Endometrial microvascular endothelial cells (primary cell): ENCODE measurements around the gene REXO4. TPM values are rescaled to one million over a fixed set of nuclear protein-coding genes. Genes with fewer than 3 reads are reported as not detected.

Experiments
- in situ Hi-C: cut with HindIII; loops from 2 replicates; pipeline ENCODE4 v1.10.0; 2017; ENCODE audit warnings: low sequenced_read_pairs, low pct_unique_long_range_greater_than_20kb; ENCODE audit errors: inconsistent ontology term
- total RNA-seq: library from RNA; depleted of rRNA; stranded (reverse); fragments of >200 nt; gene quantifications from one replicate; pipeline ENCODE4 v1.2.3, GENCODE V29; 2015; ENCODE audit errors: inconsistent ontology term

REXO4 gene
- total RNA-seq = 18.7 TPM

GRCh38 chr9:133417541-133418461, at the start of gene REXO4:
REXO4 (minus strand) TSS chr9:133418010; CDS start chr9:133417844, 166 bp downstream.
- in situ Hi-C loops = loop anchor here (5.0 kb wide), 1 partner anchor 40 kb away; the partner anchor contains the start of genes STKLD1 and SURF4

- in situ Hi-C loops = no loop called here
Observed at GRCh38 chr9:133467101-133467500, 49.3 kb upstream of the REXO4 start.

GRCh38 chr9:133465984-133466383, 48.2 kb upstream of the REXO4 start:
- in situ Hi-C loops = no loop called here

- in situ Hi-C loops = no loop called here
Observed at GRCh38 chr9:133464638-133465037, 46.8 kb upstream of the REXO4 start.

GRCh38 chr9:133463864-133464615, 46.2 kb upstream of the REXO4 start:
- in situ Hi-C loops = no loop called here

GRCh38 chr9:133463234-133463863, 45.5 kb upstream of the REXO4 start:
- in situ Hi-C loops = no loop called here

GRCh38 chr9:133461975-133462374, 44.2 kb upstream of the REXO4 start:
- in situ Hi-C loops = no loop called here

- in situ Hi-C loops = no loop called here
Observed at GRCh38 chr9:133460405-133461175, 42.8 kb upstream of the REXO4 start.

GRCh38 chr9:133459476-133460404, 41.9 kb upstream of the REXO4 start, which contains the start of gene CACFD1:
CACFD1 (plus strand) TSS chr9:133459978; CDS start chr9:133460067, 89 bp downstream.
- in situ Hi-C loops = no loop called here

- in situ Hi-C loops = no loop called here
Observed at GRCh38 chr9:133458643-133459312, 41.0 kb upstream of the REXO4 start.

GRCh38 chr9:133457748-133458147, 39.9 kb upstream of the REXO4 start:
- in situ Hi-C loops = no loop called here

- in situ Hi-C loops = no loop called here
Observed at GRCh38 chr9:133457233-133457632, 39.4 kb upstream of the REXO4 start.

GRCh38 chr9:133456409-133456808, 38.6 kb upstream of the REXO4 start:
- in situ Hi-C loops = no loop called here

- in situ Hi-C loops = no loop called here
Observed at GRCh38 chr9:133455936-133456335, 38.1 kb upstream of the REXO4 start.

- in situ Hi-C loops = no loop called here
Observed at GRCh38 chr9:133454943-133455673, 37.3 kb upstream of the REXO4 start.

- in situ Hi-C loops = no loop called here
Observed at GRCh38 chr9:133454325-133454724, 36.5 kb upstream of the REXO4 start.
